H9 (cell line): Measurements from ENCODE around the gene AGTPBP1. TPM values are rescaled to one million over a fixed set of nuclear protein-coding genes. Genes with fewer than 3 reads are reported as not detected.
"Not testable (repeated sequence)": the region's sequence is repeated elsewhere in the genome, so short reads cannot be mapped to it uniquely, and the experiment has no call there.

ENCODE experiments used
- DNase-seq: peaks from one replicate; pipeline ENCODE4 v3.0.0-alpha.2; 2017
- H2AFZ ChIP-seq: one replicate; pipeline ENCODE4 v1.6.1; 2013; ENCODE audit warnings: mild to moderate bottlenecking, low read length, control low read depth, moderate library complexity
- H2AK5ac ChIP-seq: 2 replicates; pipeline ENCODE4 v1.6.1; 2013; ENCODE audit warnings: low read length, control low read depth, mixed read lengths; ENCODE audit not compliant: insufficient read length
- H2BK120ac ChIP-seq: one replicate; pipeline ENCODE4 v1.6.1; 2013; ENCODE audit warnings: low read depth, mild to moderate bottlenecking, low read length, control low read depth, inconsistent platforms; ENCODE audit not compliant: poor library complexity, severe bottlenecking
- H2BK12ac ChIP-seq: 2 replicates; pipeline ENCODE4 v1.6.1; 2013; ENCODE audit warnings: low read length, control low read depth, mixed read lengths, low read depth; ENCODE audit not compliant: insufficient read length
- H2BK15ac ChIP-seq: 2 replicates; pipeline ENCODE4 v1.6.1; 2013; ENCODE audit warnings: low read depth, low read length, control low read depth
- H2BK20ac ChIP-seq: one replicate; pipeline ENCODE4 v1.6.1; 2013; ENCODE audit warnings: low read depth, mild to moderate bottlenecking, low read length, control low read depth, inconsistent platforms; ENCODE audit not compliant: poor library complexity, severe bottlenecking
- H2BK5ac ChIP-seq: 2 replicates; pipeline ENCODE4 v1.6.1; 2013; ENCODE audit warnings: low read length, control low read depth, mixed read lengths; ENCODE audit not compliant: insufficient read length
- H3K14ac ChIP-seq: 2 replicates; pipeline ENCODE4 v1.6.1; 2013; ENCODE audit warnings: low read length, control low read depth; ENCODE audit not compliant: insufficient read depth
- H3K18ac ChIP-seq: 2 replicates; pipeline ENCODE4 v1.6.1; 2013; ENCODE audit warnings: low read depth, mild to moderate bottlenecking, mixed read lengths, low read length, control low read depth; ENCODE audit not compliant: insufficient read length
- H3K23ac ChIP-seq: 2 replicates; pipeline ENCODE4 v1.6.1; 2013; ENCODE audit warnings: low read length, control low read depth, mixed read lengths, low read depth; ENCODE audit not compliant: insufficient read length
- H3K23me2 ChIP-seq: 2 replicates; pipeline ENCODE4 v1.6.1; 2013; ENCODE audit warnings: low read depth, mild to moderate bottlenecking, mixed read lengths, low read length, control low read depth; ENCODE audit not compliant: insufficient read length, poor library complexity, severe bottlenecking
- H3K27ac ChIP-seq: 2 replicates; pipeline ENCODE4 v1.5.1; 2013; ENCODE audit warnings: low read length, control low read depth, mixed read lengths, low read depth; ENCODE audit not compliant: insufficient read length
- H3K27me3 ChIP-seq: 2 replicates; pipeline ENCODE4 v1.6.1; 2013; ENCODE audit warnings: low read length, control low read depth, inconsistent platforms; ENCODE audit not compliant: insufficient read depth
- H3K4ac ChIP-seq: 2 replicates; pipeline ENCODE4 v1.6.1; 2013; ENCODE audit warnings: low read depth, mild to moderate bottlenecking, control low read depth, inconsistent platforms, low read length, moderate library complexity
- H3K4me1 ChIP-seq: 2 replicates; pipeline ENCODE4 v1.6.1; 2013; ENCODE audit warnings: low read length, control low read depth, inconsistent platforms; ENCODE audit not compliant: insufficient read depth
- H3K4me2 ChIP-seq: 2 replicates; pipeline ENCODE4 v1.6.1; 2013; ENCODE audit warnings: low read length, control low read depth, mixed read lengths; ENCODE audit not compliant: insufficient read length, insufficient read depth
- H3K56ac ChIP-seq: 2 replicates; pipeline ENCODE4 v1.6.1; 2013; ENCODE audit warnings: low read depth, mild to moderate bottlenecking, mixed read lengths, low read length, control low read depth; ENCODE audit not compliant: insufficient read length
- H3K79me1 ChIP-seq: 2 replicates; pipeline ENCODE4 v1.6.1; 2013; ENCODE audit warnings: low read depth, mild to moderate bottlenecking, moderate library complexity, low read length, control low read depth, inconsistent platforms; ENCODE audit not compliant: insufficient read depth, poor library complexity, severe bottlenecking
- H3K79me2 ChIP-seq: 2 replicates; pipeline ENCODE4 v1.6.1; 2013; ENCODE audit warnings: low read length, control low read depth, inconsistent platforms; ENCODE audit not compliant: insufficient read depth
- H3K9ac ChIP-seq: 2 replicates; pipeline ENCODE4 v1.6.1; 2013; ENCODE audit warnings: low read length, control low read depth, mixed read lengths; ENCODE audit not compliant: insufficient read length; ENCODE audit errors: extremely low read depth
- H3K9me3 ChIP-seq: one replicate; pipeline ENCODE4 v1.6.1; 2013; ENCODE audit warnings: low read depth, low read length, inconsistent platforms; ENCODE audit not compliant: control insufficient read depth
- H3T11ph ChIP-seq: one replicate; pipeline ENCODE4 v1.6.1; 2013; ENCODE audit warnings: mild to moderate bottlenecking, low read length, control low read depth, inconsistent platforms
- H4K20me1 ChIP-seq: one replicate; pipeline ENCODE4 v1.6.1; 2013; ENCODE audit not compliant: control insufficient read depth, insufficient read length, insufficient read depth
- H4K5ac ChIP-seq: 2 replicates; pipeline ENCODE4 v1.6.1; 2013; ENCODE audit warnings: low read depth, mild to moderate bottlenecking, mixed read lengths, low read length, control low read depth; ENCODE audit not compliant: insufficient read length
- H4K8ac ChIP-seq: replicated peaks from 2 replicates; pipeline ENCODE4 v1.6.1; 2013; ENCODE audit warnings: low read length, control low read depth, mixed read lengths, low read depth; ENCODE audit not compliant: insufficient read length
- H4K91ac ChIP-seq: 2 replicates; pipeline ENCODE4 v1.6.1; 2013; ENCODE audit warnings: low read depth, mild to moderate bottlenecking, moderate library complexity, mixed read lengths, low read length, control low read depth; ENCODE audit not compliant: insufficient read length
- H3K27ac Mint-ChIP-seq, 3 experiments: 2 replicates in 2 of 3; 3 replicates in 1 of 3; pipeline ENCODE4 v1.8.0; 2020 to 2021; ENCODE audit warnings: mixed read lengths in 3 of 3, mild to moderate bottlenecking in 1 of 3, moderate library complexity in 1 of 3
- H3K27me3 Mint-ChIP-seq: 2 replicates; pipeline ENCODE4 v1.8.0; 2021; ENCODE audit warnings: low read depth, mild to moderate bottlenecking, moderate library complexity, mixed read lengths
- H3K36me3 Mint-ChIP-seq, 3 experiments: 2 replicates in 2 of 3; 3 replicates in 1 of 3; pipeline ENCODE4 v1.8.0; 2020 to 2021; ENCODE audit warnings: low read depth in 3 of 3, mixed read lengths in 3 of 3; ENCODE audit not compliant: insufficient read depth in 1 of 3
- H3K4me1 Mint-ChIP-seq, 2 experiments: 2 replicates each; pipeline ENCODE4 v1.8.0; 2020; ENCODE audit warnings: mixed read lengths in 2 of 2
- H3K4me3 Mint-ChIP-seq, 2 experiments: 2 replicates in 1 of 2; 3 replicates in 1 of 2; pipeline ENCODE4 v1.8.0; 2020 to 2021; ENCODE audit warnings: mild to moderate bottlenecking in 2 of 2, mixed read lengths in 2 of 2, moderate library complexity in 1 of 2
- H3K9me3 Mint-ChIP-seq, 2 experiments: 2 replicates in 1 of 2; 3 replicates in 1 of 2; pipeline ENCODE4 v1.8.0; 2020; ENCODE audit warnings: mild to moderate bottlenecking in 2 of 2, mixed read lengths in 2 of 2, moderate library complexity in 1 of 2
- WGBS: extraction: QIAGEN DNeasy Blood & Tissue Kit; methylation state at CpG from one replicate; pipeline ENCODE4 v1.1.7; 2013; ENCODE audit warnings: missing lambda C conversion rate, low lambda C conversion rate, mixed read lengths; ENCODE audit not compliant: insufficient read length; ENCODE audit errors: extremely low coverage; 5-methylcytosine and 5-hydroxymethylcytosine counted together
- total RNA-seq: library from RNA; stranded (reverse); gene quantifications from 2 replicates; pipeline ENCODE4 v1.2.1, GENCODE V29; 2021
- TF ChIP-seq, protein P1 (sequence below): fragments of 200-600 bp; sonication (generic); conservative IDR thresholded peaks from 3 replicates; pipeline ENCODE4 v1.8.0; 2021; ENCODE audit warnings: antibody characterized with exemption, mild to moderate bottlenecking

The AGTPBP1 gene
- total RNA-seq, 1 experiment from 2014 or later, result 53.1 TPM

DNA sequence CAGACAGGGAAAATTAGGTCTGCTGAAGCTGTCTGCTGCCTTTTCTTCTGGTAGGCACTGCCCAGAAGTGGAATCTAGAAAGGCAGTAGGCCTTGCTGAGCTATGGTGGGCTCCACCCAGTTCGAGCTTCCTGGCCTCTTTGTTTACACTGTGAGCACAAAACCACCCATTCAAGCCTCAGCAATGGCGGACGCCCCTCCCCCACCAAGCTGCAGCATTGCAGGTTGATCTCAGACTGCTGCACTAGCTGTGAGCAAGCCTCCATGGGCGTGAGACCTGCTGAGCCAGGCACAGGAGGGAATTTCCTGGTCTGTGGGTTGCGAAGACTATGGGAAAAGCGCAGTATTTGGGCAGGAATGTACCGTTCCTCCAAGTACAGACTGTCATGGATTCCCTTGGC lies 18.5 kb downstream of the AGTPBP1 start:
- H2AFZ ChIP-seq, result no peak overlapping the region
- no peak overlapping the region for H2BK12ac ChIP-seq
- peak overlapping the region; percentile 50 for H3K27ac ChIP-seq
- peak overlapping the region; percentile 65 for H3K14ac ChIP-seq
- H2BK20ac ChIP-seq, result no peak overlapping the region
- H4K91ac ChIP-seq, result no peak overlapping the region
- no peak overlapping the region for H2BK15ac ChIP-seq
- no peaks in the 10 kb centered on the region for H3K79me1 ChIP-seq
- no peak overlapping the region for H3T11ph ChIP-seq
- peak overlapping the region; percentile 3 to 14; a peak in 2 of 5 replicates for H3K4me3 Mint-ChIP-seq
- no peak overlapping the region for H4K5ac ChIP-seq
- no peak overlapping the region for H3K4ac ChIP-seq
- no peak overlapping the region for H3K23ac ChIP-seq
- WGBS, result no CpG with 5 or more reads among the region's 7 CpGs
- no peak overlapping the region for H3K9ac ChIP-seq
- H2BK120ac ChIP-seq, result no peak overlapping the region
- H3K79me2 ChIP-seq, result no peaks in the 10 kb centered on the region; the same call in 1 of the 2 replicates
- TF ChIP-seq, protein P1, sequence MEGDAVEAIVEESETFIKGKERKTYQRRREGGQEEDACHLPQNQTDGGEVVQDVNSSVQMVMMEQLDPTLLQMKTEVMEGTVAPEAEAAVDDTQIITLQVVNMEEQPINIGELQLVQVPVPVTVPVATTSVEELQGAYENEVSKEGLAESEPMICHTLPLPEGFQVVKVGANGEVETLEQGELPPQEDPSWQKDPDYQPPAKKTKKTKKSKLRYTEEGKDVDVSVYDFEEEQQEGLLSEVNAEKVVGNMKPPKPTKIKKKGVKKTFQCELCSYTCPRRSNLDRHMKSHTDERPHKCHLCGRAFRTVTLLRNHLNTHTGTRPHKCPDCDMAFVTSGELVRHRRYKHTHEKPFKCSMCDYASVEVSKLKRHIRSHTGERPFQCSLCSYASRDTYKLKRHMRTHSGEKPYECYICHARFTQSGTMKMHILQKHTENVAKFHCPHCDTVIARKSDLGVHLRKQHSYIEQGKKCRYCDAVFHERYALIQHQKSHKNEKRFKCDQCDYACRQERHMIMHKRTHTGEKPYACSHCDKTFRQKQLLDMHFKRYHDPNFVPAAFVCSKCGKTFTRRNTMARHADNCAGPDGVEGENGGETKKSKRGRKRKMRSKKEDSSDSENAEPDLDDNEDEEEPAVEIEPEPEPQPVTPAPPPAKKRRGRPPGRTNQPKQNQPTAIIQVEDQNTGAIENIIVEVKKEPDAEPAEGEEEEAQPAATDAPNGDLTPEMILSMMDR, result no peak
- no peaks in the 10 kb centered on the region for H3K27me3 Mint-ChIP-seq
- H3K27me3 ChIP-seq, result no peaks in the 10 kb centered on the region
- no peaks in the 10 kb centered on the region for H3K9me3 ChIP-seq
- H2BK5ac ChIP-seq, result no peak overlapping the region
- H3K18ac ChIP-seq, result peak overlapping the region; percentile 2
- peak overlapping the region; percentile 53 to 90 (median 75); a peak in 5 of 7 replicates for H3K27ac Mint-ChIP-seq
- no peaks in the 10 kb centered on the region for H4K20me1 ChIP-seq
- no peak overlapping the region for H3K56ac ChIP-seq
- H3K4me2 ChIP-seq, result peak overlapping the region; percentile 40
- peaks cover 0 to 25% of the 10 kb centered on the region in 2 experiments; a peak in 3 of 5 replicates for H3K9me3 Mint-ChIP-seq
- H3K4me1 ChIP-seq, result peaks cover 3% of the 10 kb centered on the region; the same call in 1 of the 2 replicates
- no peak overlapping the region for H4K8ac ChIP-seq
- peaks cover 23 to 27% of the 10 kb centered on the region in 2 experiments for H3K4me1 Mint-ChIP-seq
- H3K23me2 ChIP-seq, result no peaks in the 10 kb centered on the region
- H3K36me3 Mint-ChIP-seq, result peaks cover 27 to 37% (median 33%) of the 10 kb centered on the region in 3 experiments
- H2AK5ac ChIP-seq, result no peak overlapping the region
- peak; percentile 91 for DNase-seq

DNA sequence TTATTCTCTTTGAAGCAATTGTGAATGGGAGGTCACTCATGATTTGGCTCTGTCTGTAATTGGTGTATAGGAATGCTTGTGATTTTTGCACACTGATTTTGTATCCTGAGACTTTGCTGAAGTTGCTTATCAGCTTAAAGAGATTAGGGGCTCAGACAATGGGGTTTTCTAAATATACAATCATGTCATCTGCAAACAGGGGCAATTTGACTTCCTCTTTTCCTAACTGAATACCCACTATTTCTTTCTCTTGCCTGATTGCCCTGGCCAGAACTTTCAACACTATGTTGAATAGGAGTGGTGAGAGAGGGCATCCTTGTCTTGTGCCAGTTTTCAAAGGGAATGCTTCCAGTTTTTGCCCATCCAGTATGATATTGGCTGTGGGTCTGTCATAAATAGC lies 22.3 kb downstream of the AGTPBP1 start:
- not testable (repeated sequence) for H3K4me3 Mint-ChIP-seq, H3K14ac ChIP-seq, H3K4me1 ChIP-seq, H4K5ac ChIP-seq, H3K79me2 ChIP-seq, H3K9me3 ChIP-seq, H4K8ac ChIP-seq, H3K18ac ChIP-seq, H4K20me1 ChIP-seq, H2BK20ac ChIP-seq, H3K27ac ChIP-seq, H3K27me3 ChIP-seq, H2BK12ac ChIP-seq, H2BK5ac ChIP-seq, H3K4ac ChIP-seq, H2AK5ac ChIP-seq, H3K79me1 ChIP-seq, H3K23me2 ChIP-seq, H3K9ac ChIP-seq, H3K56ac ChIP-seq, H2AFZ ChIP-seq, H3K27me3 Mint-ChIP-seq, H4K91ac ChIP-seq, H2BK15ac ChIP-seq, H2BK120ac ChIP-seq, H3K23ac ChIP-seq, H3K27ac Mint-ChIP-seq, DNase-seq, H3K4me2 ChIP-seq, H3T11ph ChIP-seq
- Mint-ChIP-seq H3K9me3 (peaks cover 0 to 25% of the 10 kb centered on the region in 2 experiments; a peak in 3 of 5 replicates), H3K4me1 (peaks cover 25 to 29% of the 10 kb centered on the region in 2 experiments), H3K36me3 (peaks cover 27 to 37% (median 33%) of the 10 kb centered on the region in 3 experiments)
